Fibroblast of upper back skin (primary cell): ENCODE data around the gene CCDC7.
"Not testable (repeated sequence)": the region's sequence is repeated elsewhere in the genome, so short reads cannot be mapped to it uniquely, and the experiment has no call there.

Experiments
- DNase-seq: peaks from one replicate; pipeline ENCODE4 v3.0.0-alpha.2; 2013

CCDC7 gene

GRCh38 chr10:32582946-32583345 is 137.0 kb downstream of the CCDC7 start:
- DNase-seq: peak; percentile 3

DNA sequence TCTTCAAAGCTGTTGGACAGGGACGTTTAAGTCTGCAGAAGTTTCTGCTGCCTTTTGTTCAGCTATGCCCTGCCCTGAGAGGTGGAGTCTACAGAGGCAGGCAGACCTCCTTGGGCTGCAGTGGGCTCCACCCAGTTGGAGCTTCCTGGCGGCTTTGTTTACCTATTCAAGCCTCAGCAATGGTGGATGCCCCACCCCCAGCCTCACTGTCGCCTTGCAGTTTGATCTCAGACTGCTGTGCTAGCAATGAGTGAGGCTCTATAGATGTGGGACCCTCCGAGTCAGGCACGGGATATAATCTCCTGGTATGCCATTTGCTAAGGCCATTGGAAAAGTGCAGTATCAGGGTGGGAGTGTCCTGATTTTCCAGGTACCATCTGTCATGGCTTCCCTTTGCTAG is 152.1 kb downstream of the CCDC7 start:
- not testable (repeated sequence) for DNase-seq

DNA sequence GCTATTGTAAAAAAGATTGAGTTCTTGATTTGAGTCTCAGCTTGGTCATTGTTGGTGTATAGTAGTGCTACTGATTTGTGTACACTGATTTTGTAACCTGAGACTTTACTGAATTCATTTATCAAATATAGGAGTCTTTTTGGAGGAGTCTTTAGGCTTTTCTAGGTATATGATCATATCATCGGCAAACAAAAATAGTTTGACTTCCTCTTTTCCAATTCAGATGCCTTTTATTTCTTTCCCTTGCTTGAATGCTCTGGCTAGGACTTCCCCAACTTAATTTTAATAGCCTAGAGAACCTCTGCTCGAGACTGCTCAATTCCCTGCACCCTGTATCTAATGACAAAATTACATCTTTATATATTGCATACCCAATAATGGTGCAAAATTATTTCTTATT is 154.4 kb downstream of the CCDC7 start:
- DNase-seq: no peak

DNA sequence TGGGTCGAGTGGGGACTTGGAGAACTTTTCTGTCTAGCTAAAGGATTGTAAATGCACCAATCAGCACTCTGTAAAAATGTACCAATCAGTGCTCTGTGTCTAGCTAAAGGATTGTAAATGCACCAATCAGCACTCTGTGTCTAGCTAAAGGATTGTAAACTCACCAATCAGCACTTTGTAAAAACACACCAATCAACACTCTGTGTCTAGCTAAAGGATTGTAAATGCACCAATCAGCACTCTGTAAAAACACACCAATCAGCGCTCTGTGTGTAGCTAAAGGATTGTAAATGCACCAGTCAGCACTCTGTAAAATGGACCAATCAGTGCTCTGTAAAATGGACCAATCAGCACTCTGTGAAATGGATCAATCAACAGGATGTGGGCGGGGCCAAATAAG is 155.6 kb downstream of the CCDC7 start:
- not testable (repeated sequence) for DNase-seq

DNA sequence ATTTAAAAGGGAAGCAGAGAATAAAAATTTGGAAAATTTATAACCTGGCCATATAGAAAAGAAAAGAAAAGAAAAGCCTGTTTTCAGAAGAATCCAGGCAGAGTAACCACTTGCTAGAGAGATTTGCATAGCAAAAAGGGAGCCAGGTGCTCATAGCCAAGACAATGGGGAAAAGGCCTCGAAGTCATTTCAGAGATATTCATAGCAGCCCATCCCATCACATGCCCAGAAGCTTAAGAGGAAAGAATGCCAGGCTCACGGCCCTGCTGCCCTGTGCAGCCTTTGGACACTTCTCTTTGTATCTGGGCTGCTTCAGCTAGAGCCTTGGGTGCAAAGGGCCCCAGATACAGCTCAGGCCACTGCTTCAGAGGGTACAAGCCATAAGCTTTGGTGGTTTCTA is 159.8 kb downstream of the CCDC7 start:
- no peak for DNase-seq

GRCh38 chr10:32610543-32610942 is 164.6 kb downstream of the CCDC7 start:
- DNase-seq: not testable (repeated sequence)

- no peak for DNase-seq
Measured at GRCh38 chr10:32616438-32616837, 170.5 kb downstream of the CCDC7 start.

DNA sequence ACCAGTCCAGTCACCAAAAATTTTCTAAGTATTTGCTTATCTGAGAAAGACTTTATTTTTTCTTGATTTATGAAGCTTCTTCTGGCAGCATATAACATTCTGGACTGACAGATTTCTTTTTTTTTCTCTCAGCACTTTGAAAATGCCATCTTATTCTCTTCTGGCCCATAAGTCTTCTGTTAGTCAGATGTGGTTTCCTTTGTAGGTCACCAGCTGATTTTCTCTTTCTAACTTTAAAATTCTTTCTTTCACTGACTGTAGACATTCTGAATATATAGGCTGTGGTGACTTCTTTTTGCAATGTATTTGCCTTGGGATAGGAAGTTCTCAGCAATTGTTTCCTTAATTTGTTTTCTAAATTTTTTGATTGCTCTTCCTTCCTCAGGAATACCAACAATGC is 172.5 kb downstream of the CCDC7 start:
- DNase-seq: peak; percentile 5

GRCh38 chr10:32621969-32622368 is 176.0 kb downstream of the CCDC7 start:
- DNase-seq: no peak

- DNase-seq: no peak
Measured at GRCh38 chr10:32622409-32622808, 176.5 kb downstream of the CCDC7 start.

DNA sequence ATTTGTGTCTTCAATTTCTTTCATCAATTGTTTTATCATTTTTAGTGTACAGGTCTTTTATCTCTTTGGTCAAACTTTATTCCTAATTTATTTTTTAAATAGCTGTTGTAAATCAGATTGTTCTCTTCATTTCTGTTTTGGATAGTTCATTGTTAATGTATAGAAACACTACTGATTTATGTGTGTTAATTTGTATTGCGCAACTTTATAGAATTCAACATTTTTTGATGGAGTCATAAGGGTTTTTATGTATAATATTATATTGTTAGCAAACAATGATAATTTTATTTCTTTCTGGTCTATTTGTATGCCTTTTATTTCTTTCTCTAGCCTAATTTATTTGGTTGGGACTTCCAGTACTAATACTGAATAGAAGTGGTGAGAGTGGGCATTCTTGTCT is 181.2 kb downstream of the CCDC7 start:
- no peak for DNase-seq

DNA sequence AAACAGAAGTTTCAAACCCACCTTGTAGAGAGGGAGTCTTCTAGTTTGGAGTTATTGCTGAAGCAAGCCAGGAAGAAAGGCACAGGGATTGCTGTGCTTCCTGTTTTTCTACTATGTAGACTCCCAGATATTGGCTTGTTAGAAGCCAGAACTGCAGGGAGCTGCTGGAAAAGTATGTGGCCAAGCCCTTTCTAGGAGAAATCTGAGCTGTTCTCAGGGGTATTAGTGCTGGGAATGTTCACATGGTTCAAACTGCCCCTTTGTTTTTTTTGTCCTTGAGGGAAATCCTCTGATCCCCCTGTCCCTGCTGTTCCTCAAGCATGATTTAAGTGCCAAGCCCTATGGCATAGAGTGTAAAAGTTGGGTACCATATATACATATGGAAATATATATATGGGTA is 184.0 kb downstream of the CCDC7 start:
- DNase-seq: no peak

- DNase-seq: no peak
Measured at GRCh38 chr10:32646535-32646934, 200.6 kb downstream of the CCDC7 start.

GRCh38 chr10:32650246-32650655 is 204.3 kb downstream of the CCDC7 start:
- DNase-seq: no peak

DNA sequence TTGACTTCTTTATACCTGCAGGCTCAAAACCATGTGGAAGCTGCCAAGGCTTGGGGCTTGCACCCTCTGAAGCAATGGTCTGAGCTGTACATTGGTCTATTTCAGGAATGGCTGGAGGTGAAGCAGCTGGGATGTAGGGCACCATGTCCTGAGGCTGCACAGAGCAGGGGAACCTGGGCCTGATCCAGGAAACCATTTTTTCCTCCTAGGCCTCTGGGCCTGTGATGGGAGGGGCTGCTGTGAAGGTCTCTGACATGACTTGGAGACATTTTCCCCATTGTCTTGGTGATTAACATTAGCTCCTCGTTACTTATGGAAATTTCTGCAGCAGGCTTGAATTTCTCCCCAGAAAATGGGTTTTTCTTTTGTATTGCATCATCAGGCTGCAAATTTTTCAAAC is 211.5 kb downstream of the CCDC7 start:
- DNase-seq: not testable (repeated sequence)

DNA sequence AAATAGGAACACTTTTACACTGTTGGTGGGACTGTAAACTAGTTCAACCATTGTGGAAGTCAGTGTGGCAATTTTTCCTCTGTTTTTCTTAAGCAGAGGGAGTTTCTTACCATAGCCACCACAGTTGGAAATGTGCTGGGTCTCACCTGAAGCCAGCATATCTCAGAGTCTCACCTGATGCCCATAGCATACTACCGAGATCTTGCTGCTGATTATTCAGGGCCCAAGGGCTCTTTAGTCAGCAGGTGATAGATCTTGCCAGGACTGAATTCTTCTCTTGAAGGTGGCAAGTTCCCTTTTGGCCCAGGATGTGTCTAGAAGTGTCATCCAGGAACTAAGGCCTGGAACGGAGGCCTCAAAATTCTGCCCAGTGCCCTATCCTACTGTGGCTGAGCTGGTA is 215.4 kb downstream of the CCDC7 start:
- no peak for DNase-seq

DNA sequence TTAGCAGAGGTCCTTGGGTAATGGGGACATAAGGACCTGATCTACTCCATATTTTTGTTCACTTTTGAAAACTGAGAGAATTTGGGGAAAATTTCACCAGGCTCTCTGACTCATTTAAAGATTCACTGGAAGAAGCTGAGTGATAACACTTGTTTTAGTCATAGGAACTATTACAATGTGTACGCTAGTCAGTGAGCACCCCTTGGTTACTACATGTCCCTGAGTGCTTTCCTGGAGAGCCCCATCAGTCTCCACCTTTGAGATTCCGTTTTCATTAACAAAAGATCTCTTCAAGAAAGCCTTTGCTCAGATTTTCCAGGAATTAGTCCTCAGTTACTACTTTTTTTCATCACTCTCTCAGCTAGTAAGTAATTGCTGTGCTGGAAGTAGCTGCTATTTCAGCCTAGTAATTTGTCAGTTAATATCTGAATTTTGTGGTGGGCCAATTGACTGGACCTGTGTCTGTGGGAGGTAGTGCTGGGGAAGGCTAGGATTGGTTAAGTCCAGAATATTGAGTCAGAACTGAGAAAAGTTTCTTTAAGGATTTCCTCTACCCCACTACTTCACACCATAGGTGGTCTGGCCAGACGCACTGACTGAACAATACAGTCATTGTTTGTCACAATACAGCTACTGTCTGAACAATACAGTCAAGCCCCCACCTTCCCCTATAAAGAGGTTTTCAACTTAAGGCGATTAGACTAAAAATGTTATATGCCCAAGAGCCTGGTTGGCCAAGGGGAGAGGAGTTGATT is 235.0 kb downstream of the CCDC7 start:
- no peak for DNase-seq

DNA sequence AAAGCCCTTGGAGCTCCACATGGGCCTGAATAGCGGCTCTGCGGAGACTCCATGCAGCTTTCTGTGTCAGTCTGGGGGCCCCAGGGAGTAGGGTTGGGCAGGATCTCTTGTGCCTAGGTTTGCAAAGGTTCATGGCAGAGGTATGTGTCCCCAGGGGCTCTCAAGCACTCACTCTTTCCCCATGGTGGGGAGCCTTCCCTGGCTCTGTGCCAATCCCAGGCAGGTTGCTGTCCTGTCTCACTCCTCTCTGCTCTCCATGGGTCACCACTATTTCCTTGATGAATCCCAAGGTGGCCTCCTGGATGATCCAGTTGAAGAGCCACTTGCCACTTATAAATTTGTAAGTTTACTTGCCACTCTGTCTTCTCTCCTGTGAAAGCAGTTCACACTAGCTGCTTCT is 238.4 kb downstream of the CCDC7 start:
- DNase-seq: no peak

DNA sequence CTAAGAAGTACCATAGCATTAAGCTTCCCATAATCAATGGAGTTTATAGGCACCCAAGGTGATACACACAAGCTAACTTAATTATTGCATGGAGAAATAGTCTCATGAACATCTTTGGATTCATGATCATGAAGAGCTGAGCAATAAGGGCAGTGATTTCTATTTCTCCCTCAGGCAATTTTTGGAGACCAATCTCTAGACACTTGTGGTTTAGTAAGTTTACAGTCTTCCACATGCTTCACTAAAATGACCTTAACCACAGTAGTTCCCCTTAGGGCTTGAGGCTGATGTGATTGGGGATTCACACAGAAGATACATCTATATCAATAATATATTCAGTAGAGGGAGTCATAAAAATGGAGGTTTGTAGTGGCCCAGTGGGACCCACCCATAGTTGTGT is 241.2 kb downstream of the CCDC7 start:
- DNase-seq: no peak

DNA sequence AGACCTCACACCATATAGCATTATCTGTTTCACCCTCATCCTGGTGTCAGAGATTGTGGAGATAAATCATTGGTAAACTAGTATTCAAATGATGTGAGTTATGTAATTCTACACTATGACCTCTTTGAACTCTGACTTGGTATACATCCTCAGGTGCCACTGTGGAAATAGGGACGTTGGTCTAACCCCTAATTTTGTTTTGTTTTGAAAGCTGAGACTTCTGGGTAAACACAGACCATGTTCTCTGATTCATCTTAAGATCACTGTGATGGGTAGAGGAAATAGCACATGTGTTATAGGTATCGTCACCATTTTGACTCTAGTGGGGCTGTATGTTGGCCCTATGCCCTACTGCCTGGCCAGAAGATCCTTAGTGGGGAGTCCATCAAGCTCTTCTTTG is 241.6 kb downstream of the CCDC7 start:
- DNase-seq: no peak

GRCh38 chr10:32692174-32692573 is 246.2 kb downstream of the CCDC7 start:
- DNase-seq: peak; percentile 92

DNA sequence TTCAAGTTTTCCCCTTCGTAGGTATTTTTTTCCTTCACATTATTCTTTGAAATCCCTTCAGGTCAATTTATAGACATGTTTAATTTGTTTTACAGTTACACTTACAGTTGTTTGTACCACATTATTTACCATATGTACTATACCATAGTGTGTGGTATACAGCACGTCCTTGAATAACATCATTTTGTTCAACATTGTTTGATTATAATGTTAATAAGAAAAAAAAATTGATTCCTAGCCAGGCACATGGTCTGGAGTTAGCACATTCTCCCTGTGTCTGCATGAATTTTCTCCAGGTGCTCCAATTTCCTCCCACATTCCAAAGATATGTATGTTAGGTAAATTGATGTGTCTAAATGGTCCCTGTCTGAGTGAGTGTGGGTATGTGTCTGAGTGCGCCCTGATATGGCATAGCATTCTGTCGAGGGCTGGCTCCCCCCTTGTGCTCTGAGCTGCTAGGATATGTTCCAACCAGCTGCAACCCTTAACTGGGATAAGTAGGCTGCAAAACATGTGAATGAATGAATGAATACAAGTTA is 247.6 kb downstream of the CCDC7 start:
- no peak for DNase-seq

DNA sequence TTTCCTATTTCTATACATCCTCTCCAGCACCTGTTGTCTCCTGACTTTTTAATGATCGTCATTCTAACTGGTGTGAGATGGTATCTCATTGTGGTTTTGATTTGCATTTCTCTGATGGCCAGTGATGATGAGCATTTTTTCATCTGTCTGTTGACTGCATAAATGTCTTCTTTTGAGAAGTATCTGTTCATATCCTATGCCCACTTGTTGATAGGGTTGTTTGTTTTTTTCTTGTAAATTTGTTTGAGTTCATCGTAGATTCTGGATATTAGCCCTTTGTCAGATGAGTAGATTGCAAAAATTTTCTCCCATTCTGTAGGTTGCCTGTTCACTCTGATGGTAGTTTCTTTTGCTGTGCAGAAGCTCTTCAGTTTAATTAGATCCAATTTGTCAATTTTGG is 253.7 kb downstream of the CCDC7 start:
- not testable (repeated sequence) for DNase-seq

DNA sequence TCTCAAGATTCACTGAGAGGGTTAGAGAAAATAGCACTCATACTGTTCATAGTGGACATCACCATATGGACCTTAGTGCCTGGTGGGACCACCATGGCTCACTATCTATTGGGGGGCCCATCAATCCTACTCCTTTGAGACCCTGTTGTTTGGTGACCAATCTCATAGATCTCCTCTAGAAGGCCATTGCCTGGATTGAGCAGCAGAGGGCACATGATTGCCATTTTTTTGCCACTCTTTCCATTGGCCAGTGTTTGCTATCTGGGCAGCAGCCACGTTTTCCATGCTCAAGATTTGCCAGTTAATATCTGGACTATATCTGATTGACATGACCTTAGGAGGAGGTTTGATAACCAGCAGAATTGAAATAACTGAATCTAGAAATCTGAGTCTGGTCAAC is 267.6 kb downstream of the CCDC7 start:
- no peak for DNase-seq

- no peak for DNase-seq
Measured at GRCh38 chr10:32731527-32731926, 285.6 kb downstream of the CCDC7 start.
